ENCODE data around the gene TSPAN33. TPM values are rescaled to one million over a fixed set of nuclear protein-coding genes. Genes with fewer than 3 reads are reported as not detected.

Gene TSPAN33
- total and polyA plus RNA-seq, 2 of the 13 experiments (the other 11 are each of a cell fraction or from before 2014, with no cell fraction given): 15.3 to 16.5 TPM

DNA sequence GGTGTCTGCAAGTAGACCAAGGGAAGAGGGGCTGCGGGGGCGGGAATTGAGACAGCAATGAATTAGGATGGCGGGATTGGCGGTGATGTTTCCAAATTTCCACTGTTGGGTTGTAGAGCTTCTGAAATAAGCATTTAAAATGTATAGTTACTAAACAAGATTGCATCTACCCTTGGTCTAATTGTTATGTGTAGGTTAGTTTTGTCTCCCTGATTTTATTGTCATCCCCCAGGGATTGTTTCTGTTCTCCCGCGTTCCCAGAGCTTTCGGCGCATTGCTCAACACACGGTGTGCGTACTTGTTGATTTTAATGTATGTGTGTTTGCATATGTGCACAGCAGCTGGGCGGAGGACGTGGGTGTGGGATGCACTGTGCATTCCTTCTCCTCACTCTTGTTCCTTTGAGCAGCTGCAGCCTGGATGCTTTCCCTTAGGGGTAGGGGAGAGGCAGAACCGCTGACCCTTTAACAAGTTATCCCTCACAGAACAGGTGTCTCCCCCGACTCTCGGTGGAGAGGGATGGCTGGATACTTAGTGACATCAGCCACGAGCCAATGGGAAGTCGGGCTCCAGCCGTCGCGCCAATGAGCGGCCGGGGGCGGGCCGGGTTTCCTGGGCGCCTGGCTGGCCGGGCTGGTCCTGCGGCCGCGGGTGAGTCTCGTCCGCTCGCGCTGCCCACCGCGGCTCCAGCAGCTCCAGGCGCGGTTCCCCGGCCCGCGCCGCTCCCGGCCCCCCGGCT is at the start of gene TSPAN33 (continued):
- TF ChIP-seq, protein P1, sequence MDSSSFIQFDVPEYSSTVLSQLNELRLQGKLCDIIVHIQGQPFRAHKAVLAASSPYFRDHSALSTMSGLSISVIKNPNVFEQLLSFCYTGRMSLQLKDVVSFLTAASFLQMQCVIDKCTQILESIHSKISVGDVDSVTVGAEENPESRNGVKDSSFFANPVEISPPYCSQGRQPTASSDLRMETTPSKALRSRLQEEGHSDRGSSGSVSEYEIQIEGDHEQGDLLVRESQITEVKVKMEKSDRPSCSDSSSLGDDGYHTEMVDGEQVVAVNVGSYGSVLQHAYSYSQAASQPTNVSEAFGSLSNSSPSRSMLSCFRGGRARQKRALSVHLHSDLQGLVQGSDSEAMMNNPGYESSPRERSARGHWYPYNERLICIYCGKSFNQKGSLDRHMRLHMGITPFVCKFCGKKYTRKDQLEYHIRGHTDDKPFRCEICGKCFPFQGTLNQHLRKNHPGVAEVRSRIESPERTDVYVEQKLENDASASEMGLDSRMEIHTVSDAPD (CRISPR knock-in tag; IDR thresholded peaks at IDR 0.05): no peak
- no peak for TF ChIP-seq SMAD3 (CRISPR knock-in tag; IDR thresholded peaks at IDR 0.05)
- TF ChIP-seq ZNF333 (CRISPR knock-in tag; IDR thresholded peaks at IDR 0.05; ENCODE audit: borderline replicate concordance): no peak
- TF ChIP-seq, protein P2, sequence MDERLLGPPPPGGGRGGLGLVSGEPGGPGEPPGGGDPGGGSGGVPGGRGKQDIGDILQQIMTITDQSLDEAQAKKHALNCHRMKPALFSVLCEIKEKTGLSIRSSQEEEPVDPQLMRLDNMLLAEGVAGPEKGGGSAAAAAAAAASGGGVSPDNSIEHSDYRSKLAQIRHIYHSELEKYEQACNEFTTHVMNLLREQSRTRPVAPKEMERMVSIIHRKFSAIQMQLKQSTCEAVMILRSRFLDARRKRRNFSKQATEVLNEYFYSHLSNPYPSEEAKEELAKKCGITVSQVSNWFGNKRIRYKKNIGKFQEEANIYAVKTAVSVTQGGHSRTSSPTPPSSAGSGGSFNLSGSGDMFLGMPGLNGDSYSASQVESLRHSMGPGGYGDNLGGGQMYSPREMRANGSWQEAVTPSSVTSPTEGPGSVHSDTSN (CRISPR knock-in tag; IDR thresholded peaks at IDR 0.05): 0 out of 2 replicates have a peak, but pooled peaks have one; percentile 32
- TF ChIP-seq ZNF264 (CRISPR knock-in tag; IDR thresholded peaks at IDR 0.05): no peak
- no peak for TF ChIP-seq SMC3 (IDR thresholded peaks at IDR 0.05; ENCODE audit: low read length)
- TF ChIP-seq ZNF878 (CRISPR knock-in tag; IDR thresholded peaks at IDR 0.05): no peak
- no peak for TF ChIP-seq ZNF746 (CRISPR knock-in tag; IDR thresholded peaks at IDR 0.05)
- TF ChIP-seq ZNF20 (CRISPR knock-in tag; IDR thresholded peaks at IDR 0.05): no peak
- no peak for TF ChIP-seq THAP11 (CRISPR knock-in tag; IDR thresholded peaks at IDR 0.05)
- TF ChIP-seq, protein P3, sequence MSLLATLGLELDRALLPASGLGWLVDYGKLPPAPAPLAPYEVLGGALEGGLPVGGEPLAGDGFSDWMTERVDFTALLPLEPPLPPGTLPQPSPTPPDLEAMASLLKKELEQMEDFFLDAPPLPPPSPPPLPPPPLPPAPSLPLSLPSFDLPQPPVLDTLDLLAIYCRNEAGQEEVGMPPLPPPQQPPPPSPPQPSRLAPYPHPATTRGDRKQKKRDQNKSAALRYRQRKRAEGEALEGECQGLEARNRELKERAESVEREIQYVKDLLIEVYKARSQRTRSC (CRISPR knock-in tag; IDR thresholded peaks at IDR 0.05; ENCODE audit: low read depth): no peak
- TF ChIP-seq ZNF350 (CRISPR knock-in tag; IDR thresholded peaks at IDR 0.05; ENCODE audit: borderline replicate concordance, low read depth): no peak
- no peak for TF ChIP-seq CENPT (CRISPR knock-in tag; IDR thresholded peaks at IDR 0.05; ENCODE audit: low read depth)
- no peak for TF ChIP-seq DPF2 (CRISPR knock-in tag; IDR thresholded peaks at IDR 0.05; ENCODE audit: borderline replicate concordance, low read depth)
- no peak for TF ChIP-seq ZFP82 (CRISPR knock-in tag; IDR thresholded peaks at IDR 0.05; ENCODE audit: borderline replicate concordance)
- TF ChIP-seq MBNL3 (CRISPR knock-in tag; conservative IDR thresholded peaks at IDR 0.05): no peak
- TF ChIP-seq ZBTB3 (CRISPR knock-in tag; IDR thresholded peaks at IDR 0.05; ENCODE audit: borderline replicate concordance, low read depth): no peak
- TF ChIP-seq, protein P4, sequence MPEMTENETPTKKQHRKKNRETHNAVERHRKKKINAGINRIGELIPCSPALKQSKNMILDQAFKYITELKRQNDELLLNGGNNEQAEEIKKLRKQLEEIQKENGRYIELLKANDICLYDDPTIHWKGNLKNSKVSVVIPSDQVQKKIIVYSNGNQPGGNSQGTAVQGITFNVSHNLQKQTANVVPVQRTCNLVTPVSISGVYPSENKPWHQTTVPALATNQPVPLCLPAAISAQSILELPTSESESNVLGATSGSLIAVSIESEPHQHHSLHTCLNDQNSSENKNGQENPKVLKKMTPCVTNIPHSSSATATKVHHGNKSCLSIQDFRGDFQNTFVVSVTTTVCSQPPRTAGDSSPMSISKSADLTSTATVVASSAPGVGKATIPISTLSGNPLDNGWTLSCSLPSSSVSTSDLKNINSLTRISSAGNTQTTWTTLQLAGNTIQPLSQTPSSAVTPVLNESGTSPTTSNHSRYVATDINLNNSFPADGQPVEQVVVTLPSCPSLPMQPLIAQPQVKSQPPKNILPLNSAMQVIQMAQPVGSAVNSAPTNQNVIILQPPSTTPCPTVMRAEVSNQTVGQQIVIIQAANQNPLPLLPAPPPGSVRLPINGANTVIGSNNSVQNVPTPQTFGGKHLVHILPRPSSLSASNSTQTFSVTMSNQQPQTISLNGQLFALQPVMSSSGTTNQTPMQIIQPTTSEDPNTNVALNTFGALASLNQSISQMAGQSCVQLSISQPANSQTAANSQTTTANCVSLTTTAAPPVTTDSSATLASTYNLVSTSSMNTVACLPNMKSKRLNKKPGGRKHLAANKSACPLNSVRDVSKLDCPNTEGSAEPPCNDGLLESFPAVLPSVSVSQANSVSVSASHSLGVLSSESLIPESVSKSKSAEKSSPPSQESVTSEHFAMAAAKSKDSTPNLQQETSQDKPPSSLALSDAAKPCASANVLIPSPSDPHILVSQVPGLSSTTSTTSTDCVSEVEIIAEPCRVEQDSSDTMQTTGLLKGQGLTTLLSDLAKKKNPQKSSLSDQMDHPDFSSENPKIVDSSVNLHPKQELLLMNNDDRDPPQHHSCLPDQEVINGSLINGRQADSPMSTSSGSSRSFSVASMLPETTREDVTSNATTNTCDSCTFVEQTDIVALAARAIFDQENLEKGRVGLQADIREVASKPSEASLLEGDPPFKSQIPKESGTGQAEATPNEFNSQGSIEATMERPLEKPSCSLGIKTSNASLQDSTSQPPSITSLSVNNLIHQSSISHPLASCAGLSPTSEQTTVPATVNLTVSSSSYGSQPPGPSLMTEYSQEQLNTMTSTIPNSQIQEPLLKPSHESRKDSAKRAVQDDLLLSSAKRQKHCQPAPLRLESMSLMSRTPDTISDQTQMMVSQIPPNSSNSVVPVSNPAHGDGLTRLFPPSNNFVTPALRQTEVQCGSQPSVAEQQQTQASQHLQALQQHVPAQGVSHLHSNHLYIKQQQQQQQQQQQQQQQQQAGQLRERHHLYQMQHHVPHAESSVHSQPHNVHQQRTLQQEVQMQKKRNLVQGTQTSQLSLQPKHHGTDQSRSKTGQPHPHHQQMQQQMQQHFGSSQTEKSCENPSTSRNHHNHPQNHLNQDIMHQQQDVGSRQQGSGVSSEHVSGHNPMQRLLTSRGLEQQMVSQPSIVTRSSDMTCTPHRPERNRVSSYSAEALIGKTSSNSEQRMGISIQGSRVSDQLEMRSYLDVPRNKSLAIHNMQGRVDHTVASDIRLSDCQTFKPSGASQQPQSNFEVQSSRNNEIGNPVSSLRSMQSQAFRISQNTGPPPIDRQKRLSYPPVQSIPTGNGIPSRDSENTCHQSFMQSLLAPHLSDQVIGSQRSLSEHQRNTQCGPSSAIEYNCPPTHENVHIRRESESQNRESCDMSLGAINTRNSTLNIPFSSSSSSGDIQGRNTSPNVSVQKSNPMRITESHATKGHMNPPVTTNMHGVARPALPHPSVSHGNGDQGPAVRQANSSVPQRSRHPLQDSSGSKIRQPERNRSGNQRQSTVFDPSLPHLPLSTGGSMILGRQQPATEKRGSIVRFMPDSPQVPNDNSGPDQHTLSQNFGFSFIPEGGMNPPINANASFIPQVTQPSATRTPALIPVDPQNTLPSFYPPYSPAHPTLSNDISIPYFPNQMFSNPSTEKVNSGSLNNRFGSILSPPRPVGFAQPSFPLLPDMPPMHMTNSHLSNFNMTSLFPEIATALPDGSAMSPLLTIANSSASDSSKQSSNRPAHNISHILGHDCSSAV (CRISPR knock-in tag; IDR thresholded peaks at IDR 0.05; ENCODE audit: borderline replicate concordance): no peak

Measured in HepG2 (cell line).